Bone marrow (tissue), 2 donors: Measurements from ENCODE around the gene DIO2.

Source experiments
- DNase-seq, 2 donors: peaks; one replicate each; lab custom pipeline; 2025; lab: John Stamatoyannopoulos, UW

DIO2 gene

DNA sequence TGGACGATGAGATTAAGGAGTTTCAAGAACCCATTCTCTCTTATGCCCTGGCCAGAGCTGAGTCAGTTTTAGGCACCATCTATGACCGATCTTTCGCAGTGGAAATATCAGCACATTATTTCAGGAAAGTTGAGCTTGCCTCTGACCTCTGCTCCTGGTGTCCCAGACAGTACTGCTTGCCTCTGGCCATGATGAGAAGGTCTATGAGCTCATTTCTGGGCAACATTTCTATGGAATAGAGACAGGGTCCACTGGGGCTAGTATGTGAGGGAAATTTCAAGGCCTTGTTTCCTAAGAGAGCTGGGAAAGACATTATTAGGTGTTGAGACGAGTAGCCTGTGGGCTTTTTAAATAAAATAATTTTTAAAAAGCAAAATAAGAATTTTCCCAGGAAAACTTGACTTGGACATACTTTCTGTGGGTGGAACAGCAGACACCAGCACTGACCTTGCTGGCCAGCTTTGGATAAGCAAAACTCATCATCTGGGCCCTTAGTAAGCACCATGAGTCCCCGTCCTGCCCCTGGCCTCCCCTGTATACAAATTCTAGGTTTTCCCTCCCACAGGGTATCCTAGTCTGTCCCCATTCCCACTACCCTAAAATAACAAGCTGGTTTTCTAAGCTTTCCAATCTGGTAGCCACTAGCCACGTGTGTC, 43.4 kb downstream of the DIO2 start:
- DNase-seq = no peak

DNA sequence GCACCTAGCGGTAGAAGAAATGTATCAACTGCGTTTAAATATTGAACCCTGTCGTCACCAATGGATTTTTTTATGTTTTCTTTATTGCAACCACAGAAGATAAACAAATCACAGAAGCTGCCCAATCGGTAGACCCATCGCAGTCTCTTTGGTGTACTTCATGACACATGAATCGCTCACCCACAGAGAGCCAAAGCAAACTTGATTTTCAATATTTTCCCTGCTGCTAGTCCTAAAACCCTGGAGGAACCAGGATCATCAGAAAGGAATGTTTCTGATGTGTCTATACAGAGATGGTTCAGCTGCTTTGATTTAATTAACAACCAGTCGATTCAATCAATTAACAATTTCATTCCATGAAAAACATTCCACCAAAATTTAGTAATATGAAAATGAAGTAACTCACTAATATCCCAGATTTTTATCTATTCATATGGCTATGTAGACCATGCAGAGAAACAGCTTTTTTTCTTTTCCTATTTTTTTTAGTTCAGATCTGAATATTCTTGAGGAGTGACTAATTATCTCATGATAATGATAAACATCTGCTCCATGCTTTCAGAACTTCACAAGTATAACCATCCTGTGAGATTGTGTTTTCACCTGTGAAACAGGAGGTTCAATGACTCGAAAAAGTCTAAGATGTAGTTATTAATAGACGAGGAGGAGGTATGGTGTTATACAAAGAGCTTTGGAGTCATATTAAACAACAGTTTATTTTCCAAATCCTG, 46.1 kb downstream of the DIO2 start:
- DNase-seq = no peak

GRCh38 chr14:80152763-80153162, 58.5 kb downstream of the DIO2 start:
- no peak for DNase-seq

GRCh38 chr14:80152166-80152565, 59.1 kb downstream of the DIO2 start:
- no peak for DNase-seq

GRCh38 chr14:80150301-80150700, 61.0 kb downstream of the DIO2 start:
- DNase-seq = no peak
